H9 (cell line): Measurements from ENCODE around the gene VPS35L. TPM values are rescaled to one million over a fixed set of nuclear protein-coding genes. Genes with fewer than 3 reads are reported as not detected.

Source experiments
- DNase-seq: peaks from one replicate; pipeline ENCODE4 v3.0.0-alpha.2; 2017
- H2AFZ ChIP-seq: one replicate; pipeline ENCODE4 v1.6.1; 2013; ENCODE audit warnings: mild to moderate bottlenecking, low read length, control low read depth, moderate library complexity
- H2AK5ac ChIP-seq: 2 replicates; pipeline ENCODE4 v1.6.1; 2013; ENCODE audit warnings: low read length, control low read depth, mixed read lengths; ENCODE audit not compliant: insufficient read length
- H2BK120ac ChIP-seq: one replicate; pipeline ENCODE4 v1.6.1; 2013; ENCODE audit warnings: low read depth, mild to moderate bottlenecking, low read length, control low read depth, inconsistent platforms; ENCODE audit not compliant: poor library complexity, severe bottlenecking
- H2BK12ac ChIP-seq: 2 replicates; pipeline ENCODE4 v1.6.1; 2013; ENCODE audit warnings: low read length, control low read depth, mixed read lengths, low read depth; ENCODE audit not compliant: insufficient read length
- H2BK15ac ChIP-seq: 2 replicates; pipeline ENCODE4 v1.6.1; 2013; ENCODE audit warnings: low read depth, low read length, control low read depth
- H2BK20ac ChIP-seq: one replicate; pipeline ENCODE4 v1.6.1; 2013; ENCODE audit warnings: low read depth, mild to moderate bottlenecking, low read length, control low read depth, inconsistent platforms; ENCODE audit not compliant: poor library complexity, severe bottlenecking
- H2BK5ac ChIP-seq: 2 replicates; pipeline ENCODE4 v1.6.1; 2013; ENCODE audit warnings: low read length, control low read depth, mixed read lengths; ENCODE audit not compliant: insufficient read length
- H3K14ac ChIP-seq: 2 replicates; pipeline ENCODE4 v1.6.1; 2013; ENCODE audit warnings: low read length, control low read depth; ENCODE audit not compliant: insufficient read depth
- H3K18ac ChIP-seq: 2 replicates; pipeline ENCODE4 v1.6.1; 2013; ENCODE audit warnings: low read depth, mild to moderate bottlenecking, mixed read lengths, low read length, control low read depth; ENCODE audit not compliant: insufficient read length
- H3K23ac ChIP-seq: 2 replicates; pipeline ENCODE4 v1.6.1; 2013; ENCODE audit warnings: low read length, control low read depth, mixed read lengths, low read depth; ENCODE audit not compliant: insufficient read length
- H3K23me2 ChIP-seq: 2 replicates; pipeline ENCODE4 v1.6.1; 2013; ENCODE audit warnings: low read depth, mild to moderate bottlenecking, mixed read lengths, low read length, control low read depth; ENCODE audit not compliant: insufficient read length, poor library complexity, severe bottlenecking
- H3K27ac ChIP-seq: 2 replicates; pipeline ENCODE4 v1.5.1; 2013; ENCODE audit warnings: low read length, control low read depth, mixed read lengths, low read depth; ENCODE audit not compliant: insufficient read length
- H3K27me3 ChIP-seq: 2 replicates; pipeline ENCODE4 v1.6.1; 2013; ENCODE audit warnings: low read length, control low read depth, inconsistent platforms; ENCODE audit not compliant: insufficient read depth
- H3K4ac ChIP-seq: 2 replicates; pipeline ENCODE4 v1.6.1; 2013; ENCODE audit warnings: low read depth, mild to moderate bottlenecking, control low read depth, inconsistent platforms, low read length, moderate library complexity
- H3K4me1 ChIP-seq: 2 replicates; pipeline ENCODE4 v1.6.1; 2013; ENCODE audit warnings: low read length, control low read depth, inconsistent platforms; ENCODE audit not compliant: insufficient read depth
- H3K4me2 ChIP-seq: 2 replicates; pipeline ENCODE4 v1.6.1; 2013; ENCODE audit warnings: low read length, control low read depth, mixed read lengths; ENCODE audit not compliant: insufficient read length, insufficient read depth
- H3K56ac ChIP-seq: 2 replicates; pipeline ENCODE4 v1.6.1; 2013; ENCODE audit warnings: low read depth, mild to moderate bottlenecking, mixed read lengths, low read length, control low read depth; ENCODE audit not compliant: insufficient read length
- H3K79me1 ChIP-seq: 2 replicates; pipeline ENCODE4 v1.6.1; 2013; ENCODE audit warnings: low read depth, mild to moderate bottlenecking, moderate library complexity, low read length, control low read depth, inconsistent platforms; ENCODE audit not compliant: insufficient read depth, poor library complexity, severe bottlenecking
- H3K79me2 ChIP-seq: 2 replicates; pipeline ENCODE4 v1.6.1; 2013; ENCODE audit warnings: low read length, control low read depth, inconsistent platforms; ENCODE audit not compliant: insufficient read depth
- H3K9ac ChIP-seq: 2 replicates; pipeline ENCODE4 v1.6.1; 2013; ENCODE audit warnings: low read length, control low read depth, mixed read lengths; ENCODE audit not compliant: insufficient read length; ENCODE audit errors: extremely low read depth
- H3K9me3 ChIP-seq: one replicate; pipeline ENCODE4 v1.6.1; 2013; ENCODE audit warnings: low read depth, low read length, inconsistent platforms; ENCODE audit not compliant: control insufficient read depth
- H3T11ph ChIP-seq: one replicate; pipeline ENCODE4 v1.6.1; 2013; ENCODE audit warnings: mild to moderate bottlenecking, low read length, control low read depth, inconsistent platforms
- H4K20me1 ChIP-seq: one replicate; pipeline ENCODE4 v1.6.1; 2013; ENCODE audit not compliant: control insufficient read depth, insufficient read length, insufficient read depth
- H4K5ac ChIP-seq: 2 replicates; pipeline ENCODE4 v1.6.1; 2013; ENCODE audit warnings: low read depth, mild to moderate bottlenecking, mixed read lengths, low read length, control low read depth; ENCODE audit not compliant: insufficient read length
- H4K8ac ChIP-seq: replicated peaks from 2 replicates; pipeline ENCODE4 v1.6.1; 2013; ENCODE audit warnings: low read length, control low read depth, mixed read lengths, low read depth; ENCODE audit not compliant: insufficient read length
- H4K91ac ChIP-seq: 2 replicates; pipeline ENCODE4 v1.6.1; 2013; ENCODE audit warnings: low read depth, mild to moderate bottlenecking, moderate library complexity, mixed read lengths, low read length, control low read depth; ENCODE audit not compliant: insufficient read length
- H3K27ac Mint-ChIP-seq, 3 experiments: 2 replicates in 2 of 3; 3 replicates in 1 of 3; pipeline ENCODE4 v1.8.0; 2020 to 2021; ENCODE audit warnings: mixed read lengths in 3 of 3, mild to moderate bottlenecking in 1 of 3, moderate library complexity in 1 of 3
- H3K27me3 Mint-ChIP-seq: 2 replicates; pipeline ENCODE4 v1.8.0; 2021; ENCODE audit warnings: low read depth, mild to moderate bottlenecking, moderate library complexity, mixed read lengths
- H3K36me3 Mint-ChIP-seq, 3 experiments: 2 replicates in 2 of 3; 3 replicates in 1 of 3; pipeline ENCODE4 v1.8.0; 2020 to 2021; ENCODE audit warnings: low read depth in 3 of 3, mixed read lengths in 3 of 3; ENCODE audit not compliant: insufficient read depth in 1 of 3
- H3K4me1 Mint-ChIP-seq, 2 experiments: 2 replicates each; pipeline ENCODE4 v1.8.0; 2020; ENCODE audit warnings: mixed read lengths in 2 of 2
- H3K4me3 Mint-ChIP-seq, 2 experiments: 2 replicates in 1 of 2; 3 replicates in 1 of 2; pipeline ENCODE4 v1.8.0; 2020 to 2021; ENCODE audit warnings: mild to moderate bottlenecking in 2 of 2, mixed read lengths in 2 of 2, moderate library complexity in 1 of 2
- H3K9me3 Mint-ChIP-seq, 2 experiments: 2 replicates in 1 of 2; 3 replicates in 1 of 2; pipeline ENCODE4 v1.8.0; 2020; ENCODE audit warnings: mild to moderate bottlenecking in 2 of 2, mixed read lengths in 2 of 2, moderate library complexity in 1 of 2
- WGBS: extraction: QIAGEN DNeasy Blood & Tissue Kit; methylation state at CpG from one replicate; pipeline ENCODE4 v1.1.7; 2013; ENCODE audit warnings: missing lambda C conversion rate, low lambda C conversion rate, mixed read lengths; ENCODE audit not compliant: insufficient read length; ENCODE audit errors: extremely low coverage; 5-methylcytosine and 5-hydroxymethylcytosine counted together
- total RNA-seq: library from RNA; stranded (reverse); gene quantifications from 2 replicates; pipeline ENCODE4 v1.2.1, GENCODE V29; 2021
- TF ChIP-seq, protein P1 (sequence below): fragments of 200-600 bp; sonication (generic); conservative IDR thresholded peaks from 3 replicates; pipeline ENCODE4 v1.8.0; 2021; ENCODE audit warnings: antibody characterized with exemption, mild to moderate bottlenecking

Gene VPS35L
- total RNA-seq, 1 experiment from 2014 or later: 58.4 TPM

DNA sequence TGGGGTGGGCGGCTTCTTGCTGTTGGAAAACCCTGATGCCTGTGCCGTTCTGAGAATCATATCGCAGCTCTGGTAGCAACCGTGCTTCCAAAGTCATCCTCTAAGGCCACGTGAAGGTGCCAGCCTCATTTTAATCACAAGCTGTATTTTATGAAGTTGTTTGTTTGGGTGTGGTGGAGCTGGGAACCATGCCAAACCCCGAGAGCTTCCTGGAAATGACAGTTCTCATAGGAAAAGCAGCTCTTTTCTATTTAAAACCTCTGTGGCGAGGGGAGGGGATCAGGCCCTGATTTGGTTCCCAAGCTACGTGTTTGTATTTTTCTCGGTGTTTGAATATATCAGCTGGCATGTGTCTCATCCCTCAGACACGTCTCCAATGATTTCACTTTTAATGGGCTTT is 140.8 kb downstream of the VPS35L start:
- Mint-ChIP-seq H3K27me3 (no peaks in the 10 kb centered on the region), H3K4me1 (no peaks in the 10 kb centered on the region), H3K4me3 (no peak overlapping the region), H3K36me3 (peaks cover 44 to 87% (median 86%) of the 10 kb centered on the region in 3 experiments), H3K27ac (no peak overlapping the region; a peak in 1 of 7 replicates), H3K9me3 (peaks cover 0 to 9% of the 10 kb centered on the region in 2 experiments; a peak in 1 of 5 replicates)
- Histone ChIP-seq H3K79me1 (no peaks in the 10 kb centered on the region), H3T11ph (no peak overlapping the region), H2BK120ac (no peak overlapping the region), H4K8ac (no peak overlapping the region), H3K14ac (no peak overlapping the region), H2AK5ac (no peak overlapping the region), H3K9me3 (no peaks in the 10 kb centered on the region), H4K91ac (no peak overlapping the region), H2BK20ac (no peak overlapping the region), H3K9ac (no peak overlapping the region), H3K79me2 (no peaks in the 10 kb centered on the region), H3K56ac (no peak overlapping the region), H3K4me1 (no peaks in the 10 kb centered on the region), H2BK12ac (no peak overlapping the region), H3K4ac (no peak overlapping the region), H3K27me3 (no peaks in the 10 kb centered on the region), H3K23ac (no peak overlapping the region), H3K27ac (no peak overlapping the region), H2BK5ac (no peak overlapping the region), H2BK15ac (no peak overlapping the region), H3K18ac (no peak overlapping the region), H3K23me2 (no peaks in the 10 kb centered on the region), H3K4me2 (no peak overlapping the region), H4K20me1 (no peaks in the 10 kb centered on the region), H4K5ac (no peak overlapping the region), H2AFZ (no peak overlapping the region)
- TF ChIP-seq, protein P1, sequence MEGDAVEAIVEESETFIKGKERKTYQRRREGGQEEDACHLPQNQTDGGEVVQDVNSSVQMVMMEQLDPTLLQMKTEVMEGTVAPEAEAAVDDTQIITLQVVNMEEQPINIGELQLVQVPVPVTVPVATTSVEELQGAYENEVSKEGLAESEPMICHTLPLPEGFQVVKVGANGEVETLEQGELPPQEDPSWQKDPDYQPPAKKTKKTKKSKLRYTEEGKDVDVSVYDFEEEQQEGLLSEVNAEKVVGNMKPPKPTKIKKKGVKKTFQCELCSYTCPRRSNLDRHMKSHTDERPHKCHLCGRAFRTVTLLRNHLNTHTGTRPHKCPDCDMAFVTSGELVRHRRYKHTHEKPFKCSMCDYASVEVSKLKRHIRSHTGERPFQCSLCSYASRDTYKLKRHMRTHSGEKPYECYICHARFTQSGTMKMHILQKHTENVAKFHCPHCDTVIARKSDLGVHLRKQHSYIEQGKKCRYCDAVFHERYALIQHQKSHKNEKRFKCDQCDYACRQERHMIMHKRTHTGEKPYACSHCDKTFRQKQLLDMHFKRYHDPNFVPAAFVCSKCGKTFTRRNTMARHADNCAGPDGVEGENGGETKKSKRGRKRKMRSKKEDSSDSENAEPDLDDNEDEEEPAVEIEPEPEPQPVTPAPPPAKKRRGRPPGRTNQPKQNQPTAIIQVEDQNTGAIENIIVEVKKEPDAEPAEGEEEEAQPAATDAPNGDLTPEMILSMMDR: no peak
- DNase-seq: no peak
- no CpG with 5 or more reads among the region's 10 CpGs for WGBS
